IPS-11a (cell line): ENCODE measurements around the gene SULT1B1.

Experiments used
- H3K4me3 ChIP-seq: one replicate; pipeline ENCODE4 v1.5.1; 2013; ENCODE audit warnings: low read depth, low read length, control low read depth

Gene SULT1B1

DNA sequence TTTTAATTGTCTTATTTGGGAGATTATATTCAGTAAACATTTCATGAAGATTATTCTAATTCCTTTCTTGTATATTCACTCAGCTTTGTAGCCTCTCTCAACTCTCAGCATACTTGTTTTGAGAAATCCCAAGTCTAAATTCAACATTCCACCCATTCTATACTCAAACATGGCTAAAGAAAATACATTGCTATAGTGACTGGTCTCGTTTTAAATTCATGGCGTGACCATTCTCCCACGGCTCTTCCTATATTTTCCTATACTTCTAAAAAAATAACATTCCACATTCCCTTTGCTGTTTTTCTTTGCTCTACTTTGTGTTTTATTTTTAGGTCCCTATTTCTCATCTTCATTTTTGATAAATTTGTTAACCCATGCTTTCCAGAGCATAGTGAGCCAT lies 58.2 kb downstream of the SULT1B1 start:
- H3K4me3 ChIP-seq, result no peak overlapping the region

DNA sequence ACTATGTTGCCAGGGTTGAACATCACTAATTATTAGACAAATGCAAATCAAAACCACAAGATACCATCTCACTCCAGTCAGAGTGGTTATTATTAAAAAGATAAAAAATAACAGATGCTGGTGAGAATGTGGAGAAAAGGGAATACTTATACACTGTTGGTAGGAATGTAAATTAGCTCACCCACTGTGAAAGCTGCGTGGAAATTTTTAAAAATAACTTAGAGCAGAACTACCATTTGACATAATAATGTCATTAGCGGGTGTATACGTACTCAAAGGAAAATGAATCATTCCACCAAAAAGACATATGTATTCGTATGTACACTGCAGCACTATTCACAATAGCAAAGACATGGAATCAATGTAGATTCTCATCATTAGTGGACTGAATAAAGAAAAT lies 58.7 kb downstream of the SULT1B1 start:
- no peak overlapping the region for H3K4me3 ChIP-seq

DNA sequence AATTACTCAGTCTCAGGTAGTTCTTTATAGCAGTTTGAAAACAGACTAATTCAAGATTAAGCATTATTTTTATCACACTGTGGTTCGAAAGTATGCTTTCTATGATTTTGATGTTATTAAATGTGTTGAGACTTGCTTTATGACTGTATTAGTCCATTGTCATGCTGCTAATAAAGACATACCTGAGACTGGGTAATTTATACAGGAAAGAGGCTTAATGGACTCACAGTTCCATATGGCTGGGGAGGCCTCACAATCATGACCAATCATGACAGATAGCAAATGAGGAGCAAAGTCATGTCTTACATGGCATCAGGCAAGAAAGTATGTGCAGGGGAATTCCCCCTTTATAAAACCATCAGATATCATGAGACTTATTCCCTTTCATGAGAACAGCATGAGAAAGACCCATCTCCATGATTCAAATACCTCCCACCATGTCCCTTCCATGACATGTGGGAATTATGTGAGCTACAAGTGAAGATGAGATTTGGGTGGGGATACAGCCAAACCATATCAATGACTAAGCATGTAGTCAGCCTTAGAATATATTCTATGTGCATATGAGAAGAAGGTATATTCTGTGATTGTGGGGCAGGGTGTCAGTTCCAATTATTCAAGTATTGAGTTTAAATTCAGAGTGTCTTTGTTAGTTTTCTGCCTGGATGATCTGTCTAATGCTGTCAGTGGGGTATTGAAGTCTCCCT lies 62.7 kb downstream of the SULT1B1 start:
- no peak overlapping the region for H3K4me3 ChIP-seq

DNA sequence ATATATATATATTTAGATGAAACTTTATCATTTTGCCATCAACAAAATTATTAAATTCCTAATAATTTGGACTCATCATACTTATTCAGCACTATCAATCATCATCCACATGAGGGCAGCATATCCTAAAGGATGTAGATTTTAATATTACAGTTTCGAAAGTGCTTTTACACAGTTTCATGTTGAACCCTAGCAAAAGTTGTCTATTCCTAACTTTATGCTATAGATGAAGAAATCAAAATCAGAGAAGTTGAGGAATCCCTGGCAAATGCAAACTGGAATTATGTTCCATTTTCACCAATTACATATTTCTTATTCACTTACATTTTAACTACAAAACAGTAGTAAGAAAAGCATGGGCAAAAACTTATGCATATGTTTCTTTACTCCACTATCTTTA lies 70.8 kb downstream of the SULT1B1 start:
- H3K4me3 ChIP-seq, result no peak overlapping the region

DNA sequence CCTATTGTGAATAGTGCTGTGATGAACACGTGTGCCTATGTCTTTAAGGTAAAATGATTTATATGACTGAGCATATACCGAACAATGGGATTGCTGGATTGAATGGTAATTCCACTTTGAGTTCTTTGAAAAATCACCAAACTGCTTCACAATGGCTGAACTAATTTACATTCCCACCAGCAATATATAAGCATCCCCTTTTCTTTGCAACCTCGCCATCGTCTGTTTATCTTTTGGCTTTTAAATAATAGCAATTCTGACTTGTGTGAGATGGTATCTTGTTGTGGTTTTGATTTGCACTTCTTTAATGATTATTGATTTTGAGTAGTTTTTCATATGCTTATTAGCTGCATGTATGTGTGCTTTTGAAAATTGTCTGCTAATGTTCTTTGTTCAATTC lies 75.6 kb downstream of the SULT1B1 start:
- no peak overlapping the region for H3K4me3 ChIP-seq
